ENCODE measurements around the gene ARHGEF7. TPM values are rescaled to one million over a fixed set of nuclear protein-coding genes. Genes with fewer than 3 reads are reported as not detected.
A peak's percentile ranks its signal among the peaks of the same experiment; 100 is the strongest.

ARHGEF7 gene
- total RNA-seq, 2 experiments from 2014 or later = 58.7 to 67.2 TPM

DNA sequence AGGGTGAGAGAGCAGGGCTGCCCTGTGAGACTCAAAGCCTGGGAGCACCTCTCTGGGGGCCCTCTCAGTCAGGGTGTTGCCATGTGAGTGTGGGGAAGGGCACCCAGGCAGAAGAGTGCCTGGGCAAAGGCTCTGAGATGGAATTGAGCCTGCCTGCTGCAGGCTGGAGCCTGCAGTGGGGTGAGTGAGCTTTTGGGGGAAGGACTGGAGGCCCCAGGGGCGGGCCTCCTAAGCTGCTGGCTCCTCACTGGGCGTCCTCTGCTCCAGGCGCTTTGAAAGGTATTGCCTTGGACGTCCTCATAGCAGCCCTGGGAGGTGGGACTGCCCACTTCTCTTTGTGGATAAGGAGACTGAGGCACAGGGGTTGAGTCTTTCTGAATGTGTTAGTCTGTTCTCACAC is 60.3 kb downstream of the ARHGEF7 start:
- CTCF ChIA-PET = no interaction called here
- Mint-ChIP-seq H3K4me1 (peaks cover 63% of the 10 kb centered on the region), H3K27me3 (no peaks in the 10 kb centered on the region), H3K9me3 (ENCODE audit: low read depth) (peaks cover 4% of the 10 kb centered on the region), H3K27ac (peak overlapping the region; percentile 65), H3K4me3 (no peak overlapping the region), H3K36me3 (peaks cover 69% of the 10 kb centered on the region)
- DNase-seq (no peak), ATAC-seq (no peak)

- H3K27me3 Mint-ChIP-seq = no peaks in the 10 kb centered on the region
- CTCF ChIA-PET = no interaction called here
- peak overlapping the region; percentile 65 for H3K27ac Mint-ChIP-seq
- H3K4me3 Mint-ChIP-seq = no peak overlapping the region
- peaks cover 71% of the 10 kb centered on the region for H3K36me3 Mint-ChIP-seq
- DNase-seq (no peak), ATAC-seq (no peak)
- peaks cover 4% of the 10 kb centered on the region for H3K9me3 Mint-ChIP-seq (ENCODE audit: low read depth)
- H3K4me1 Mint-ChIP-seq = peaks cover 65% of the 10 kb centered on the region
These were observed 60.8 kb downstream of the ARHGEF7 start for GRCh38 chr13:111175935-111176334.

DNA sequence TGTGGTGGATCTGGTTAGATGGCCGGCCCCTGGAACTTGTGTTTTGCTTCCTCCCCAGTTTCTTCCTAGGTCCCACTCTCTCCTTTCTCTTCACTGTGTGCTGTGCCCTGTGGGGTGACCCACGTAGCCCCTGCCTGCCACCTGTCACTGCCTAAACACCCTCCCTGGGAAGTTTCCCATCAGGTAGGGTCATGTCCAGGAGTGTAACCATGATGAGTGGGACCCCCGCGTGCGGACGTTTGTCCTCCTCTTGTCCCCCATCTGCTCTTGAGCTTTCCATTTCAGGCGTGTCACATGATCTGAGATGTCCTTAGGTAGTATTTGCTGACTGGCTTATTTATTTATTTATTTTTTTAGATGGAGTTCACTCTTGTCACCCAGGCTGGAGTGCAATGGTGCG is 61.3 kb downstream of the ARHGEF7 start:
- no peak for ATAC-seq
- CTCF ChIA-PET = interaction anchor here (1.8 kb wide), 1 partner anchor 12 kb away, joined by 7 read pairs; no protein-coding TSS in a partner anchor
- Mint-ChIP-seq H3K27me3 (no peaks in the 10 kb centered on the region), H3K36me3 (peaks cover 74% of the 10 kb centered on the region), H3K4me3 (no peak overlapping the region), H3K27ac (peak overlapping the region; percentile 56), H3K4me1 (peaks cover 63% of the 10 kb centered on the region), H3K9me3 (ENCODE audit: low read depth) (peaks cover 4% of the 10 kb centered on the region)
- no peak for DNase-seq

DNA sequence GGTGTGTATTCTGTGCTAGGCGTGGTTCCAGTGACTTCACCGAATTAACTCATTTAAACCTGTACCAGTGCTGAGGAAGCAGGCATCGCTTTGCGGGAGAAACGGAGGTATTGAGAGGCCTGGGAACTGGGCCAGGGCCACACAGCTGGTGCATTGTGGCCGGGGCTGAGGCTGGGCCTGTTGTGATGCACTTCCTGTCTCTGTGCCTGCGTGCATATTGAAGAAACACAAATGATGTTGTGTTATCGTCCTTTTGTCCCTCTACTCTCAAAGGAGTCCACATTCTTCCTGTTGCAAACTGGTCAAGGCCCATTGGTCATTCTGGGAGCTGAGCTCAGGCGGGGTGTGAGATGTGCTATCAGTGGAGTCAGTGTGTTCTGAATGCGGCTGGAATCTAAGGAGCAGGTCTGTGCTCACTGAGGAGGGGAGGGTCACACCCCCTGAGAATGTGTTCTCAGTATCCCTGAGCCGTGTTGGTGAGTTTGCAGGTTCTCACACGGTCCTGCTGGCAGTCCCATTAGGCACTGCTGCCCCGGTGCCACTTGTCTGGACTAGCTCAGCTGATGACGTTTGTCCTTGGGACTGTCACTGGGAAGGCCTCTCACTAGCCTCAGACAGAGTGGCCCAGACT is 62.1 kb downstream of the ARHGEF7 start:
- CTCF ChIA-PET = interaction anchor here (1.8 kb wide), 1 partner anchor 12 kb away, joined by 7 read pairs; no protein-coding TSS in a partner anchor
- H3K27me3 Mint-ChIP-seq = no peaks in the 10 kb centered on the region
- peak overlapping the region; percentile 81 for H3K27ac Mint-ChIP-seq
- DNase-seq = peak; percentile 77
- H3K4me3 Mint-ChIP-seq = peak overlapping the region; percentile 23
- H3K4me1 Mint-ChIP-seq = peaks cover 58% of the 10 kb centered on the region
- peaks cover 4% of the 10 kb centered on the region for H3K9me3 Mint-ChIP-seq (ENCODE audit: low read depth)
- ATAC-seq = peak; percentile 81
- peaks cover 75% of the 10 kb centered on the region for H3K36me3 Mint-ChIP-seq

GRCh38 chr13:111177921-111178320 is 62.8 kb downstream of the ARHGEF7 start:
- Mint-ChIP-seq H3K4me3 (no peak overlapping the region), H3K36me3 (peaks cover 74% of the 10 kb centered on the region), H3K4me1 (peaks cover 57% of the 10 kb centered on the region), H3K27me3 (no peaks in the 10 kb centered on the region), H3K27ac (peak overlapping the region; percentile 81), H3K9me3 (ENCODE audit: low read depth) (peaks cover 4% of the 10 kb centered on the region)
- DNase-seq = no peak
- CTCF ChIA-PET = interaction anchor here (1.8 kb wide), 1 partner anchor 11 kb away, joined by 7 read pairs; no protein-coding TSS in a partner anchor
- ATAC-seq = no peak

GRCh38 chr13:111178402-111178801 is 63.3 kb downstream of the ARHGEF7 start:
- peaks cover 4% of the 10 kb centered on the region for H3K9me3 Mint-ChIP-seq (ENCODE audit: low read depth)
- peaks cover 73% of the 10 kb centered on the region for H3K36me3 Mint-ChIP-seq
- ATAC-seq = no peak
- peak overlapping the region; percentile 81 for H3K27ac Mint-ChIP-seq
- DNase-seq = no peak
- peaks cover 61% of the 10 kb centered on the region for H3K4me1 Mint-ChIP-seq
- H3K4me3 Mint-ChIP-seq = no peak overlapping the region
- no peaks in the 10 kb centered on the region for H3K27me3 Mint-ChIP-seq
- CTCF ChIA-PET = interaction anchor here (1.8 kb wide), 1 partner anchor 10 kb away, joined by 7 read pairs; no protein-coding TSS in a partner anchor

DNA sequence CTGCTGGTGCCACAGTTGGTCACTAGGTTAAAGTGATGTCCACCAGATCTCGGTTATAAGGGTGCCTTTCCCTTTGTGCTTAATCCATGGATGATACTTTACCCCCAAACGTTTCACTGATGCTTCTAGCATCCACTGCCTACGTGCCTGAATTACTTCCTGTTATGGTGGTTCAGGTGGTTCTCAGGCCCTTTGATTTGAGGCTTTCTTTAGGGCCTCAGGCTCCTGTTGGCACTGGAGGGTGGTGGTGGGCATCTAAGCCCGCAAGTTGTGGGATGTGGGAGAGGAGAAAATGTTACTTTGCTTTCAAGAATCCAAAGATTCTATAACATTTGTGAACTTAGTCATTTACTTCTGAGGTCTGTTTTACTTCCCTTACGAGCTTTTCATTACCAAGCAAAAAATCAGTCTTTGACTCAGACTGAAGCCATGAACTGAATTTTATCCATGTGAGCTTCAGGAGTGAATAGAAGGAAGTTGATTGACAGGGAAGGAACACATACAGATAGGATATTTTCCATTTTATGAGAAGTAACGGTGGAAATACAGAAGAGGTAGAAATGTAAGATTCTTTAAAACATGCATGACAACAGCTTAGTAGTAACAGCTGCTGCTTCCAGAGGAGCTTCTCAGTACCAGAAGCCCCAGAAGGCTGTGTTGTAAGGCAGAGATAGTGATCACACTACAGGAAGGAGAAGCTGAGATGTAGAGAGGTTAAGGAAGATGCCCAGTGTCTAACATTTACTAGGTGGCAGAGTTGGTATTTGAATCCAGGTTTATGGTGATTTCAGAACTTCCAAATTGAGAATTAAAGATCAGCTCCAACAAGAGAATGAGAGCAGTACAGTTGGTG is 65.0 kb downstream of the ARHGEF7 start:
- Mint-ChIP-seq H3K27me3 (no peaks in the 10 kb centered on the region), H3K27ac (peak overlapping the region; percentile 64), H3K4me1 (peaks cover 76% of the 10 kb centered on the region), H3K36me3 (peaks cover 57% of the 10 kb centered on the region), H3K4me3 (no peak overlapping the region), H3K9me3 (ENCODE audit: low read depth) (peaks cover under 1% of the 10 kb centered on the region)
- no peak for DNase-seq
- ATAC-seq = no peak
- CTCF ChIA-PET = interaction anchor here (1.1 to 1.5 kb wide), 4 partner anchors 9 to 249 kb away, joined by 3 to 4 read pairs (median 4); no protein-coding TSS in a partner anchor

DNA sequence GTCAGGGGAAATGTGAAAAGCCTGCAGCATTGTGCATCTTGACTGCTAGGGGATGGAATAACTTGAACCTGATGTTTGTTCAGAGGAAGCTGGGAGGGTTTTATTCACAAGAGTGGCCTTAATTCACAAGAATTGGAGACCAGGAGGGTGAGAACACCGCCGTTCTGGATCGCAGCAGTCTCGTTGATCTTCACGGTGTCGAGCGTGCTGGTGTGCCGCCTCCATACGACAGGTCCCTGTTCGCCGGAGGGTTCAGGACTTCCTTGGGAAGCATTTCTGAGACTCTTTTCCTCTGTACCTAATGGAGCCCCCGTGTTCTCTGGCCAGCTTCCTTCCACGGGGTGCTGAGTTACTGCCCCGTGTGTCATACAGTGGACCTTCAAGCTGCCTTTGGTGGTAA is 66.9 kb downstream of the ARHGEF7 start:
- no peak for DNase-seq
- no peaks in the 10 kb centered on the region for H3K27me3 Mint-ChIP-seq
- H3K4me3 Mint-ChIP-seq = no peak overlapping the region
- no peak for ATAC-seq
- peaks cover 77% of the 10 kb centered on the region for H3K4me1 Mint-ChIP-seq
- peaks cover 44% of the 10 kb centered on the region for H3K36me3 Mint-ChIP-seq
- H3K27ac Mint-ChIP-seq = no peak overlapping the region
- CTCF ChIA-PET = no interaction called here
- no peaks in the 10 kb centered on the region for H3K9me3 Mint-ChIP-seq (ENCODE audit: low read depth)

DNA sequence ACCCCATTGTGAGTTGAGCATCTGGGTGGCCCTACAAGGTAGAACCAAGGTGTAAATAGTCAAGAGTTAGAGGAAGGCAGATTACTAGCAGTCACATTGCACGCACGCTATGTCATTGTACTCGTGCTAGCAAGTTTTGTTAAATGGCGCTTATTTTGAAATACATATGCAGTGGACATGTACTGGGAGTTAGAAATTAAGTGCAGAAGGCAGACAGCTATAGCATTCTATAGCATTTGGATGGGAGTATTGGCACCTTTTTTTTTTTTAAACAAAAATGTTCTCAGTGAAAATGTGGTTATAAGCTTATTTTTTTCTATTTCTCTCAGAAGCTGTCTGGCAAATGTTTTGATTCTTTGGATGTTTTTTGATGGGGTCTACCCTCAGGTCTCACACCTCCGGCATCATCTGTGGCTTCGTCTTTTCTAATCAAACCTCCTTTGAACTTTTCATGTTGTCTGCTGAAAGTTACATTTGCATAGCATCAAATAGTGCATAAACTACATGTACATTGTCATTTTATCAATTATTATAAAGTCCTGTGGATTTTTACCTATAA is 68.1 kb downstream of the ARHGEF7 start:
- Mint-ChIP-seq H3K4me1 (peaks cover 77% of the 10 kb centered on the region), H3K27ac (no peak overlapping the region), H3K4me3 (no peak overlapping the region), H3K27me3 (no peaks in the 10 kb centered on the region), H3K36me3 (peaks cover 39% of the 10 kb centered on the region), H3K9me3 (ENCODE audit: low read depth) (no peaks in the 10 kb centered on the region)
- DNase-seq (no peak), ATAC-seq (no peak)
- CTCF ChIA-PET = interaction anchor here (1.6 kb wide), 1 partner anchor 115 kb away, joined by 5 read pairs; no protein-coding TSS in a partner anchor

GRCh38 chr13:111183959-111184358 is 68.8 kb downstream of the ARHGEF7 start:
- H3K27ac Mint-ChIP-seq = peak overlapping the region; percentile 78
- no peak overlapping the region for H3K4me3 Mint-ChIP-seq
- H3K4me1 Mint-ChIP-seq = peaks cover 79% of the 10 kb centered on the region
- H3K9me3 Mint-ChIP-seq (ENCODE audit: low read depth) = no peaks in the 10 kb centered on the region
- H3K36me3 Mint-ChIP-seq = peaks cover 34% of the 10 kb centered on the region
- CTCF ChIA-PET = interaction anchor here (1.6 to 1.8 kb wide), 2 partner anchors 19 to 116 kb away, joined by 5 read pairs; no protein-coding TSS in a partner anchor
- no peaks in the 10 kb centered on the region for H3K27me3 Mint-ChIP-seq
- ATAC-seq = no peak
- no peak for DNase-seq

- peak overlapping the region; percentile 50 for H3K4me3 Mint-ChIP-seq
- ATAC-seq (peak; percentile 63), DNase-seq (peak; percentile 77)
- H3K27me3 Mint-ChIP-seq = no peaks in the 10 kb centered on the region
- peaks cover 34% of the 10 kb centered on the region for H3K36me3 Mint-ChIP-seq
- peak overlapping the region; percentile 78 for H3K27ac Mint-ChIP-seq
- H3K4me1 Mint-ChIP-seq = peaks cover 80% of the 10 kb centered on the region
- CTCF ChIA-PET = interaction anchor here (0.9 to 1.8 kb wide), 3 partner anchors 10 to 18 kb away, joined by 3 to 5 read pairs (median 4); no protein-coding TSS in a partner anchor
- H3K9me3 Mint-ChIP-seq (ENCODE audit: low read depth) = no peaks in the 10 kb centered on the region
These were observed 69.6 kb downstream of the ARHGEF7 start for GRCh38 chr13:111184458-111185401.

- peaks cover 4% of the 10 kb centered on the region for H3K9me3 Mint-ChIP-seq (ENCODE audit: low read depth)
- no peaks in the 10 kb centered on the region for H3K27me3 Mint-ChIP-seq
- CTCF ChIA-PET = no interaction called here
- no peak overlapping the region for H3K27ac Mint-ChIP-seq
- H3K4me1 Mint-ChIP-seq = peaks cover 82% of the 10 kb centered on the region
- no peak for ATAC-seq
- DNase-seq = no peak
- no peak overlapping the region for H3K4me3 Mint-ChIP-seq
- peaks cover 38% of the 10 kb centered on the region for H3K36me3 Mint-ChIP-seq
These were observed 71.3 kb downstream of the ARHGEF7 start for GRCh38 chr13:111186305-111186935.

All from activated CD8-positive, alpha-beta memory T cell treated with anti-CD3 and anti-CD28 coated beads, Interleukin-2, amount 10 ng/mL, durations not matched to agents 7 days and 5 days (primary cell).